H1 (cell line): ENCODE measurements around the gene VEZT. TPM values are rescaled to one million over a fixed set of nuclear protein-coding genes. Genes with fewer than 3 reads are reported as not detected.

Experiments
- CTCF ChIA-PET: fragments of 300-600 bp; sonication (Branson Sonifier 250); formaldehyde crosslinking; loops from one replicate; lab custom pipeline; 2021; ENCODE audit not compliant: partially characterized antibody; lab: Charles Lee
- POLR2A ChIA-PET: fragments of 300-600 bp; sonication (Branson Sonifier 250); formaldehyde crosslinking; loops from one replicate; lab custom pipeline; 2021; ENCODE audit warnings: inconsistent platforms; ENCODE audit not compliant: partially characterized antibody; lab: Charles Lee
- DNase-seq, 2 experiments: peaks; one replicate each; pipeline versions ENCODE4 v3.0.0 to v3.0.0-alpha.2; 2010 to 2022; ENCODE audit warnings: low spot score in 2 of 2, low read depth in 1 of 2, mixed read lengths in 1 of 2
- FAIRE-seq: peaks from 2 replicates; lab custom pipeline; 2011; peaks lifted over from hg19 to GRCh38; lab: Jason Lieb, UNC
- H2AFZ ChIP-seq: 2 replicates; pipeline ENCODE4 v1.8.1; 2012; ENCODE audit warnings: low read length, inconsistent platforms
- H2AK5ac ChIP-seq: 2 replicates; pipeline ENCODE4 v1.6.1; 2013; ENCODE audit warnings: low read depth, low read length
- H2BK120ac ChIP-seq: replicated peaks from 2 replicates; pipeline ENCODE3; 2013; ENCODE audit warnings: low read depth, low read length, inconsistent platforms
- H2BK12ac ChIP-seq: 2 replicates; pipeline ENCODE4 v1.6.1; 2013; ENCODE audit warnings: low read depth, low read length
- H2BK15ac ChIP-seq: 2 replicates; pipeline ENCODE4 v1.6.1; 2013; ENCODE audit warnings: low read length
- H2BK20ac ChIP-seq: 2 replicates; pipeline ENCODE4 v1.6.1; 2013; ENCODE audit warnings: low read length
- H2BK5ac ChIP-seq: 2 replicates; pipeline ENCODE4 v1.6.1; 2013; ENCODE audit warnings: low read depth, low read length
- H3K14ac ChIP-seq: 2 replicates; pipeline ENCODE4 v1.6.1; 2013; ENCODE audit warnings: inconsistent platforms; ENCODE audit not compliant: insufficient read length
- H3K18ac ChIP-seq: 2 replicates; pipeline ENCODE4 v1.6.1; 2013; ENCODE audit warnings: low read length; ENCODE audit errors: extremely low read depth
- H3K23ac ChIP-seq: 2 replicates; pipeline ENCODE4 v1.6.1; 2013; ENCODE audit warnings: inconsistent platforms; ENCODE audit not compliant: insufficient read length
- H3K23me2 ChIP-seq: 2 replicates; pipeline ENCODE4 v1.6.1; 2013; ENCODE audit warnings: low read depth, low read length
- H3K27ac ChIP-seq: 2 replicates; pipeline ENCODE4 v1.6.1; 2011; ENCODE audit warnings: low read depth, low read length, inconsistent platforms
- H3K27me3 ChIP-seq, 4 experiments: replicated peaks in 1 of 4; 1 replicate in 1 of 4; 2 replicates in 3 of 4; pipeline versions ENCODE4 v1.6.1 to v1.8.1; 2011 to 2013; ENCODE audit warnings: low read length in 3 of 4, mild to moderate bottlenecking in 3 of 4, inconsistent platforms in 2 of 4, mixed read lengths in 2 of 4, moderate library complexity in 1 of 4; ENCODE audit not compliant: control insufficient read depth in 3 of 4, insufficient read depth in 3 of 4; ENCODE audit errors: extremely low read depth in 1 of 4
- H3K36me3 ChIP-seq, 4 experiments: 2 replicates each; pipeline versions ENCODE4 v1.6.1 to v1.8.1; 2011 to 2013; ENCODE audit warnings: mild to moderate bottlenecking in 4 of 4, low read length in 3 of 4, moderate library complexity in 2 of 4, control low read depth in 1 of 4, inconsistent platforms in 1 of 4; ENCODE audit not compliant: insufficient read depth in 4 of 4, control insufficient read depth in 2 of 4
- H3K4ac ChIP-seq: replicated peaks from 2 replicates; pipeline ENCODE3; 2013; ENCODE audit warnings: low read length, low read depth, mixed read lengths, inconsistent platforms; ENCODE audit not compliant: insufficient read length
- H3K4me1 ChIP-seq, 4 experiments: replicated peaks in 1 of 4; 1 replicate in 1 of 4; 2 replicates in 3 of 4; pipeline versions ENCODE4 v1.6.1 to v1.8.1; 2011 to 2013; ENCODE audit warnings: low read length in 3 of 4, inconsistent platforms in 2 of 4, mixed read lengths in 1 of 4; ENCODE audit not compliant: insufficient read depth in 4 of 4, control insufficient read depth in 3 of 4
- H3K4me2 ChIP-seq, 2 experiments: 2 replicates each; pipeline versions ENCODE4 v1.6.1 to v1.8.1; 2011 to 2013; ENCODE audit warnings: low read depth in 2 of 2, low read length in 2 of 2, control low read depth in 1 of 2, inconsistent platforms in 1 of 2, mild to moderate bottlenecking in 1 of 2; ENCODE audit not compliant: insufficient read depth in 1 of 2
- H3K4me3 ChIP-seq, 4 experiments: fragments of 200-600, 300-600 bp in 1 of 4; sonication (generic), shearing (Covaris generic), sonication (Bioruptor Twin) in 1 of 4; 2 replicates each; pipeline versions ENCODE4 v1.5.1 to v1.8.1; 2011 to 2016; ENCODE audit warnings: low read length in 4 of 4, low read depth in 3 of 4, control low read depth in 2 of 4, inconsistent platforms in 2 of 4, mild to moderate bottlenecking in 2 of 4, mixed read lengths in 1 of 4, moderate library complexity in 1 of 4; ENCODE audit not compliant: insufficient read depth in 2 of 4; ENCODE audit errors: extremely low read depth in 1 of 4
- H3K56ac ChIP-seq: replicated peaks from 2 replicates; pipeline ENCODE3; 2013; ENCODE audit warnings: low read depth, mild to moderate bottlenecking, mixed read lengths, low read length, inconsistent platforms; ENCODE audit not compliant: insufficient read length
- H3K79me1 ChIP-seq: 2 replicates; pipeline ENCODE4 v1.6.1; 2013; ENCODE audit warnings: low read depth, low read length, control low read depth
- H3K79me2 ChIP-seq, 2 experiments: 2 replicates each; pipeline versions ENCODE4 v1.6.1 to v1.8.1; 2012 to 2013; ENCODE audit warnings: low read length in 2 of 2, mild to moderate bottlenecking in 2 of 2, inconsistent platforms in 1 of 2; ENCODE audit not compliant: insufficient read depth in 2 of 2, control insufficient read depth in 1 of 2
- H3K9ac ChIP-seq, 4 experiments: replicated peaks in 1 of 4; 1 replicate in 1 of 4; 2 replicates in 3 of 4; pipeline versions ENCODE4 v1.6.1 to v1.8.1; 2011 to 2013; ENCODE audit warnings: low read depth in 3 of 4, low read length in 3 of 4, control low read depth in 2 of 4, mild to moderate bottlenecking in 2 of 4, moderate library complexity in 2 of 4, inconsistent platforms in 1 of 4; ENCODE audit errors: extremely low read depth in 1 of 4
- H3K9me3 ChIP-seq, 2 experiments: 2 replicates each; pipeline versions ENCODE4 v1.6.1 to v1.8.1; 2012 to 2013; ENCODE audit warnings: mild to moderate bottlenecking in 2 of 2, moderate library complexity in 2 of 2, control low read depth in 1 of 2, inconsistent platforms in 1 of 2, low read depth in 1 of 2, low read length in 1 of 2, mixed read lengths in 1 of 2; ENCODE audit not compliant: insufficient read depth in 2 of 2
- H4K20me1 ChIP-seq, 2 experiments: replicated peaks in 1 of 2; 2 replicates each; pipeline versions ENCODE3 to v1.8.1; 2011 to 2013; ENCODE audit warnings: inconsistent platforms in 2 of 2, low read length in 2 of 2, mild to moderate bottlenecking in 1 of 2; ENCODE audit not compliant: insufficient read depth in 2 of 2, control insufficient read depth in 1 of 2
- H4K5ac ChIP-seq: 2 replicates; pipeline ENCODE4 v1.6.1; 2013; ENCODE audit warnings: low read length, low read depth, mixed read lengths, inconsistent platforms; ENCODE audit not compliant: insufficient read length
- H4K8ac ChIP-seq: 2 replicates; pipeline ENCODE4 v1.8.0; 2013; ENCODE audit warnings: mild to moderate bottlenecking, moderate library complexity, low read length, inconsistent platforms; ENCODE audit not compliant: insufficient read depth; ENCODE audit errors: extremely low read depth
- H4K91ac ChIP-seq: replicated peaks from 2 replicates; pipeline ENCODE3; 2013; ENCODE audit warnings: low read length, mixed read lengths, inconsistent platforms; ENCODE audit not compliant: insufficient read length
- SAP30 ChIP-seq: fragments of 300-600 bp; sonication (generic); IDR thresholded peaks from 2 replicates; pipeline ENCODE4 v1.7.1; 2012; ENCODE audit warnings: low read length, moderate library complexity, mild to moderate bottlenecking, inconsistent platforms; ENCODE audit not compliant: insufficient read depth, insufficient replicate concordance
- WGBS, 2 experiments: shearing (Covaris generic) in 1 of 2; methylation state at CpG; one replicate each; pipeline versions ENCODE4 v1.1.6 to v1.1.7; 2013 to 2015; ENCODE audit warnings: low lambda C conversion rate in 2 of 2, mixed read lengths in 2 of 2, inconsistent platforms in 1 of 2, low coverage in 1 of 2, missing lambda C conversion rate in 1 of 2; ENCODE audit not compliant: insufficient replicate concordance in 2 of 2, insufficient coverage in 1 of 2, insufficient read length in 1 of 2; ENCODE audit errors: extremely low coverage in 1 of 2, missing lambda C conversion rate in 1 of 2; 5-methylcytosine and 5-hydroxymethylcytosine counted together
- polyA plus RNA-seq, 7 experiments: library from polyadenylated mRNA; depleted of rRNA in 3 of 7; stranded (reverse) in 5 of 7; unstranded in 2 of 7; fragments of >200 nt in 5 of 7; fragments of 200-250 nt in 2 of 7; gene quantifications; 1 replicate in 5 of 7; 2 replicates in 1 of 7; 4 replicates in 1 of 7; pipeline versions ENCODE4 v1.2.1 to v1.2.3, GENCODE V29; 2011 to 2013; ENCODE audit warnings: missing spikeins in 2 of 7, mixed read lengths in 2 of 7
- total RNA-seq: library from RNA; stranded (reverse); fragmentation: NEBNext Ultra II Directional; extraction: Animal tissue kit (Norgen Biotek cat#: 25700); gene quantifications from 2 replicates; pipeline ENCODE4 v1.2.1, GENCODE V29; 2021

The VEZT gene
- total and polyA plus RNA-seq, 2 of the 8 experiments (the other 6 are each of a cell fraction or from before 2014, with no cell fraction given): 44.0 to 56.1 TPM

DNA sequence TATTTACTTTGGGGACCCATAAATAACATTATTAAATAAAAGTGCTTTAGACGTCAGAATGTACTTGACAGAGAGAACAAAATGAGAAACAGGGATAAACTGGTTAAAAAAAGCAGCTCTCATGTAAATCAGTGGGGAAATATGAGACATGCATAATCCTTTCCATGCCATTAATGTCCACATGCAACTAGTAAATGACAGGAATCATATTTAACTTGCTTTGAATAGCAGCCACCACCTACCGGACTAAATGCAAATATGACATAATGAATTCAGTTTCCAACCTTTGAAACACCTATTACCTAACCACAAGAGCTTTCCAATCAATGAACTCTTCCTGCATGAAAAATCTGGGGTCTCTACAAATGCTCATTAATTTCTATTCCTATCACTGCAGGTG is 20.0 kb upstream of the VEZT start:
- 66% methylated on average over 2 of the region's 2 CpGs; no CpG with 5 or more reads in 1 of the 2 experiments for WGBS, 2 experiments
- Histone ChIP-seq H3K9ac (no peak overlapping the region), H2BK20ac (no peak overlapping the region), H2AK5ac (no peak overlapping the region), H3K79me2 (peaks cover 0 to 79% of the 10 kb centered on the region in 2 experiments; a peak in 3 of 4 replicates), H2BK5ac (no peak overlapping the region), H3K18ac (no peak overlapping the region), H3K23me2 (no peaks in the 10 kb centered on the region), H3K23ac (no peak overlapping the region), H4K5ac (no peak overlapping the region), H3K4me3 (no peak overlapping the region), H3K4me1 (peaks cover 0 to 12% (median 8%) of the 10 kb centered on the region in 4 experiments; a peak in 6 of 7 replicates), H4K91ac (no peak overlapping the region), H3K27me3 (no peaks in the 10 kb centered on the region), H3K4ac (no peak overlapping the region), H3K79me1 (no peaks in the 10 kb centered on the region), H3K9me3 (no peaks in the 10 kb centered on the region), H4K20me1 (no peaks in the 10 kb centered on the region), H2BK15ac (no peak overlapping the region), H2BK120ac (no peak overlapping the region), H3K56ac (no peak overlapping the region), H2BK12ac (no peak overlapping the region), H2AFZ (no peak overlapping the region), H4K8ac (no peak overlapping the region), H3K27ac (no peak overlapping the region), H3K14ac (no peak overlapping the region), H3K36me3 (no peaks in the 10 kb centered on the region), H3K4me2 (no peak overlapping the region)
- POLR2A ChIA-PET: interaction anchor here (1.6 kb wide), 1 partner anchor 20 kb away, joined by 11 read pairs; the partner anchor contains the start of genes FGD6 and VEZT
- FAIRE-seq: no peak
- CTCF ChIA-PET: no interaction called here
- DNase-seq: no peak
- no peak for TF ChIP-seq SAP30
